Cardiac muscle cell (in vitro differentiated cells and primary cell): Measurements from ENCODE around the gene DERL3. TPM values are rescaled to one million over a fixed set of nuclear protein-coding genes. Genes with fewer than 3 reads are reported as not detected.

Experiments
- DNase-seq, 2 donors: peaks; one replicate each; pipeline versions ENCODE4 v3.0.0 to v3.0.0-alpha.2; 2010 to 2017; ENCODE audit warnings: low read depth in 1 of 2, low spot score in 1 of 2
- H3K27ac ChIP-seq: fragments of 200-600 bp; sonication (generic); 2 replicates; pipeline ENCODE4 v1.5.1; 2016
- H3K27me3 ChIP-seq: fragments of 200-600 bp; sonication (generic); 2 replicates; pipeline ENCODE4 v1.6.0; 2016; ENCODE audit warnings: control low read depth
- H3K36me3 ChIP-seq: fragments of 200-600 bp; sonication (generic); 2 replicates; pipeline ENCODE4 v1.5.1; 2016; ENCODE audit warnings: control low read depth
- H3K4me1 ChIP-seq: fragments of 200-600 bp; sonication (generic); 2 replicates; pipeline ENCODE4 v1.8.1; 2017; ENCODE audit warnings: low read depth, mild to moderate bottlenecking, mixed run types
- H3K4me3 ChIP-seq: fragments of 200-600 bp; sonication (generic); 2 replicates; pipeline ENCODE4 v1.5.1; 2016; ENCODE audit warnings: mild to moderate bottlenecking
- H3K9me3 ChIP-seq: fragments of 200-600 bp; sonication (generic); 2 replicates; pipeline ENCODE4 v1.5.1; 2017; ENCODE audit warnings: low read depth, mild to moderate bottlenecking, control low read depth
- CTCF ChIP-seq: IDR thresholded peaks from 2 replicates; pipeline ENCODE4 v1.5.1; 2012; ENCODE audit warnings: low read depth, mild to moderate bottlenecking, low read length
- polyA plus RNA-seq: library from polyadenylated mRNA; unstranded; fragments of >200 nt; fragmentation: Nextera tagmentation; extraction: Ambion mirVana; gene quantifications from 2 replicates; pipeline ENCODE4 v1.2.1, GENCODE V29; 2016
- total RNA-seq: library from RNA; depleted of rRNA; stranded (reverse); fragments of >200 nt; gene quantifications from 2 replicates; pipeline ENCODE4 v1.2.3, GENCODE V29; 2016

Gene DERL3
- total RNA-seq (18.0 and 46.9 TPM in 2 replicates), polyA plus RNA-seq (28.9 and 55.3 TPM in 2 replicates)

DNA sequence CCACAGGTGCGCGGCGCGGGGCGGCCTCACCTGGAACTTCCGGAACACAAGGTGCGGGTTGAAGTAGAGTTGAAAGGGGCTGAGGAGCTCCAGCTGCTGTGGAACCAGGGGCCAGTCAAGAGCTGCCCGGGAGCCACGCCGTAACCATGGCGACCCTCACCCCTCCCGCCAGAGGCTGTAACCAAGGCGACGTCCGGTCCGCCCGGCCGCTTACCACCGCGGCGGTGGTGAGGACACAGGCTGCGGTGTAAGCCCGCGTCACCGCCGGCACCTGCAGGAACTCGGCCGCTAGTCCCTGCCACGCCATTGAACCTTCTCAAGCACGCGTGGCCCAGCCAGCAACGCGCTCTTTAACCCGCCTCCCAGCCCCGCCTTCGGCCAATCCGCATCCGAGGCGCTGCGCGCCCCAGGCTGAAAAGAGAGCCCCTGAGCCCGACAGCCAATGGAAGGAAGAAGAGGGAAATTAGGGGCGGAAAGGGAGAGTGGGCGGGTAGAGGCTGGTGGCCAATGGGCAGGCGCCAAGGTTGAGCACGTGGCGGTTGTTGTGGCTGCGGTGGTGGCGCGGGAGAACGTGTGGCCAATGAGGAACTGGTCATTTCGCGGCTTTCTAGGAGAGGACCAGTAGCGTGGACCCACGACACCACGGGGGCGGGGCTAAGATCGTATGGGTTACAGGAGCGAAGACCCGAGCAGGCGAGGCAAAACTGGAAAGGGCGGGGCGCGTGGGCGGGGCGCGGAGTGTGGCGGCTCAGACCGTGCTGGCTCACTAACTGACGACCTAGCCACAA is at the start of gene DERL3:
Gene DERL3 (minus strand): TSS at position 326 of the 788 bp plus-strand sequence. CDS start 19 bp downstream, at position 307.
- peak within 1 kb of the TSS; percentile 35 for H3K4me3 ChIP-seq
- DNase-seq, result peak; percentile 99
- no peaks in the 10 kb centered on the region for H3K27me3 ChIP-seq
- H3K9me3 ChIP-seq, result no peaks in the 10 kb centered on the region
- peaks cover 44% of the 10 kb centered on the region for H3K4me1 ChIP-seq
- no peak for TF ChIP-seq CTCF
- H3K27ac ChIP-seq, result peak within 1 kb of the TSS; percentile 63
- peaks cover 7% of the 10 kb centered on the region for H3K36me3 ChIP-seq

DNA sequence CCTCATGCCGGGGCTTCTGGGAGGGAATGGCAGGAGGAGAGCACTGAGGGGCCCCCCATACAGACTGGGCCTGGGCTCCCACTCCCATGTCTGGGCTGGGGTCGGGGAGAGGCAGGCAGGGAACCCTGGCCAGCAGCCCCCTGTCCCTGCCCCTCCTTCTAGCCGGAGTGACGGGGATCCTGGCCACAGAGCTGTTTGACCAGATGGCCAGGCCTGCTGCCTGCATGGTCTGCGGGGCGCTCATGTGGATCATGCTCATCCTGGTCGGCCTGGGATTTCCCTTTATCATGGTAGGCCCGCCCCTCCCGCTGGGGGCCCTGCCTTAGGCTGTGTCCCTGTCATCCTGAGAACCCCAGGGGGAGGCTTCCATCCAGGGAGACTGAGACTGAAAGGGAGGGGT is 45.3 kb upstream of the DERL3 start:
- no peaks in the 10 kb centered on the region for H3K4me1 ChIP-seq
- H3K36me3 ChIP-seq, result peaks cover 10% of the 10 kb centered on the region
- no peak overlapping the region for H3K4me3 ChIP-seq
- H3K9me3 ChIP-seq, result no peaks in the 10 kb centered on the region
- no peak for TF ChIP-seq CTCF
- H3K27me3 ChIP-seq, result no peaks in the 10 kb centered on the region
- no peak overlapping the region for H3K27ac ChIP-seq
- DNase-seq, result no peak

DNA sequence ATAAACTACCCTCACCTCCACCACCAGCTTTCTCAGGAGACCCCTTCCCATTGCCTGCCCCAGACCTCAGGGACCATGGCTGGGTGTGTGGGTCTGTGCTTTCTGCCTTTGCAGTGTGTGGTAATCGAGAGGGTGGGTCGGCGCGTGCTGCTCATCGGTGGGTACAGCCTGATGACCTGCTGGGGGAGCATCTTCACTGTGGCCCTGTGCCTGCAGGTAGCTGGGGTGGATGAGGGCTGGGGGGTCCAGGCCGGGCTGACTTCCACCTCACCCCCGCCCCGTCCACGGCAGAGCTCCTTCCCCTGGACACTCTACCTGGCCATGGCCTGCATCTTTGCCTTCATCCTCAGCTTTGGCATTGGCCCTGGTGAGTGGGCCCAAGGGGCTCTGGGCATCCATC is 44.9 kb upstream of the DERL3 start:
- no peak for TF ChIP-seq CTCF
- Histone ChIP-seq H3K27ac (no peak overlapping the region), H3K36me3 (peaks cover 10% of the 10 kb centered on the region), H3K9me3 (no peaks in the 10 kb centered on the region), H3K4me1 (no peaks in the 10 kb centered on the region), H3K4me3 (no peak overlapping the region), H3K27me3 (no peaks in the 10 kb centered on the region)
- no peak for DNase-seq

DNA sequence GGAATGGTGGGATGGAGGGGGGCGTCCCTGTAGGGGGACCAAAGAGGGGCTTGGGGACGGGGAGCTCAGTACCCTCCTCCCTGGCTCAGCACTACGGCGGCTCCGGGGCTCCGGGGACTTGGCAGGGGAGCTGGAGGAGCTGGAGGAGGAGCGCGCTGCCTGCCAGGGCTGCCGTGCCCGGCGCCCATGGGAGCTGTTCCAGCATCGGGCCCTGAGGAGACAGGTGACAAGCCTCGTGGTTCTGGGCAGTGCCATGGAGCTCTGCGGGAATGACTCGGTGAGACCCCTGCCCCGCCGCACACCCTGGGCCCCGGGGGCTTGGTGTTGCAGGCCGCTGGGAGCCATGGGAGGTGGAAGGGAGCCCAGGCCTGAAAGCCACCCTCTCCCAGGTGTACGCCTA is 43.6 kb upstream of the DERL3 start:
- peaks cover 13% of the 10 kb centered on the region for H3K36me3 ChIP-seq
- no peaks in the 10 kb centered on the region for H3K27me3 ChIP-seq
- H3K9me3 ChIP-seq, result no peaks in the 10 kb centered on the region
- TF ChIP-seq CTCF, result no peak
- no peak overlapping the region for H3K27ac ChIP-seq
- no peak overlapping the region for H3K4me3 ChIP-seq
- no peak for DNase-seq
- H3K4me1 ChIP-seq, result no peaks in the 10 kb centered on the region

DNA sequence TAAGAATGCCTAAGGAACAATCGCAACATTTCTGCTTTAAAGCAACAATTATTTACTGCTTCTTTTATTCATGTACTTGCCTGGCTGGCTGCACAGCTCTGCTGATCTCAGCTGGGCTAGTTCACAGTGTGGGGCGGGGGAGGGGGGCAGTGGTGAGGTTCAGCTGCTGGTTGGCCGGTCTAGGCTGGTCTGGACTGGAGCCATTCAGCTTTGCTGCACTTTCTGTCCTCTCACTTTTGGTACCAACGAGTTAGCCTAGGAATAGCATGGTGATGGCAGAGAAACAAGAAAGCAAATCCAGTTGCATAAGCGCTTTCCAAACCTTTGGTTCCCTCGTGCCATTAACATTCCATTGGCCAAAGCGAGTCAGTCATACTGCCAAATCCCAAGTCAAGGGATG is 39.4 kb upstream of the DERL3 start:
- Histone ChIP-seq H3K36me3 (peaks cover 22% of the 10 kb centered on the region), H3K27me3 (no peaks in the 10 kb centered on the region), H3K9me3 (no peaks in the 10 kb centered on the region), H3K4me3 (no peak overlapping the region), H3K4me1 (no peaks in the 10 kb centered on the region), H3K27ac (no peak overlapping the region)
- no peak for DNase-seq
- TF ChIP-seq CTCF, result no peak
